Naive thymus-derived CD4-positive, alpha-beta T cell (primary cell): ENCODE results near the gene CELF2. TPM values are rescaled to one million over a fixed set of nuclear protein-coding genes. Genes with fewer than 3 reads are reported as not detected.

Experiments
- ATAC-seq: fragments of 150-1000 bp; cut with Tn5 transposase; 2 replicates; pipeline ENCODE4 v1.10.0; 2021; ENCODE audit warnings: mild to moderate bottlenecking, moderate library complexity
- CTCF ChIA-PET: fragments of 350-600 bp; sonication (Branson Sonifier 250); formaldehyde crosslinking; loops from one replicate; lab custom pipeline; 2021; ENCODE audit warnings: antibody characterized with exemption; lab: Charles Lee
- POLR2A ChIA-PET: fragments of 350-600 bp; sonication (Branson Sonifier 250); formaldehyde crosslinking; loops from one replicate; lab custom pipeline; 2021; ENCODE audit warnings: antibody characterized with exemption, inconsistent platforms; lab: Charles Lee
- DNase-seq, 9 donors: peaks; one replicate each; pipeline versions ENCODE4 v3.0.0 to v3.0.0-alpha.2; 2020 to 2022; ENCODE audit warnings: mixed read lengths in 1 of 9
- H3K27ac ChIP-seq: one replicate; pipeline ENCODE4 v1.7.0; 2013; ENCODE audit warnings: mild to moderate bottlenecking, low read depth, low read length, moderate library complexity
- H3K27me3 ChIP-seq, 2 donors: one replicate each; pipeline ENCODE4 v1.7.0; 2013; ENCODE audit warnings: low read length in 2 of 2, mild to moderate bottlenecking in 2 of 2, moderate library complexity in 2 of 2; ENCODE audit not compliant: control insufficient read depth in 2 of 2, insufficient read depth in 2 of 2
- H3K36me3 ChIP-seq, 3 experiments: 1 replicate in 2 of 3; 2 replicates in 1 of 3; pipeline ENCODE4 v1.7.0; 2013; ENCODE audit warnings: low read length in 3 of 3, mild to moderate bottlenecking in 3 of 3, moderate library complexity in 1 of 3; ENCODE audit not compliant: insufficient read depth in 3 of 3, control insufficient read depth in 2 of 3
- H3K4me1 ChIP-seq, 2 donors: one replicate each; pipeline ENCODE4 v1.7.0; 2013; ENCODE audit warnings: low read length in 2 of 2, mild to moderate bottlenecking in 2 of 2, moderate library complexity in 1 of 2; ENCODE audit not compliant: control insufficient read depth in 2 of 2, insufficient read depth in 2 of 2
- H3K4me3 ChIP-seq: 2 replicates; pipeline ENCODE4 v1.7.0; 2013; ENCODE audit warnings: mild to moderate bottlenecking, low read length
- H3K9me3 ChIP-seq, 3 experiments: 1 replicate in 2 of 3; 2 replicates in 1 of 3; pipeline ENCODE4 v1.7.0; 2013; ENCODE audit warnings: low read length in 3 of 3; ENCODE audit not compliant: control insufficient read depth in 2 of 3
- H3K27ac Mint-ChIP-seq, 9 donors: one replicate each; pipeline ENCODE4 v1.8.0; 2020 to 2022; ENCODE audit warnings: mixed read lengths in 9 of 9, mild to moderate bottlenecking in 8 of 9, moderate library complexity in 5 of 9, inconsistent platforms in 2 of 9
- H3K27me3 Mint-ChIP-seq, 5 donors: one replicate each; pipeline ENCODE4 v1.8.0; 2021 to 2022; ENCODE audit warnings: mixed read lengths in 5 of 5, mild to moderate bottlenecking in 1 of 5
- H3K36me3 Mint-ChIP-seq, 5 donors: one replicate each; pipeline ENCODE4 v1.8.0; 2020 to 2022; ENCODE audit warnings: mixed read lengths in 5 of 5, mild to moderate bottlenecking in 3 of 5, inconsistent platforms in 1 of 5
- H3K4me1 Mint-ChIP-seq, 7 donors: one replicate each; pipeline ENCODE4 v1.8.0; 2020 to 2022; ENCODE audit warnings: mixed read lengths in 7 of 7, mild to moderate bottlenecking in 3 of 7, inconsistent platforms in 1 of 7
- H3K4me3 Mint-ChIP-seq, 10 donors: one replicate each; pipeline ENCODE4 v1.8.0; 2020 to 2022; ENCODE audit warnings: mild to moderate bottlenecking in 10 of 10, mixed read lengths in 10 of 10, moderate library complexity in 6 of 10, inconsistent platforms in 2 of 10
- H3K9me3 Mint-ChIP-seq, 11 donors: one replicate each; pipeline ENCODE4 v1.8.0; 2020 to 2022; ENCODE audit warnings: mixed read lengths in 11 of 11, mild to moderate bottlenecking in 4 of 11, inconsistent platforms in 1 of 11, moderate library complexity in 1 of 11
- intact Hi-C, 2 donors: fragments of 100-400 bp; cut with micrococcal nuclease; formaldehyde crosslinking; loops; one replicate each; pipeline ENCODE4 v1.15.1; 2023
- polyA plus RNA-seq, 2 donors: library from polyadenylated mRNA; unstranded; fragments of 300-500 nt; fragmentation: Illumina TruSeq; gene quantifications; one replicate each; pipeline ENCODE4 v1.2.3, GENCODE V29; 2021
- total RNA-seq, 6 experiments: library from RNA in 5 of 6; stranded (reverse) in 5 of 6; gene quantifications; 1 replicate in 5 of 6; 2 replicates in 1 of 6; pipeline ENCODE4 v1.2.3 and lab custom pipeline; 2021 to 2026

CELF2 gene
- total and polyA plus RNA-seq, 7 experiments from 2014 or later: 135 to 207 (median 178) TPM

DNA sequence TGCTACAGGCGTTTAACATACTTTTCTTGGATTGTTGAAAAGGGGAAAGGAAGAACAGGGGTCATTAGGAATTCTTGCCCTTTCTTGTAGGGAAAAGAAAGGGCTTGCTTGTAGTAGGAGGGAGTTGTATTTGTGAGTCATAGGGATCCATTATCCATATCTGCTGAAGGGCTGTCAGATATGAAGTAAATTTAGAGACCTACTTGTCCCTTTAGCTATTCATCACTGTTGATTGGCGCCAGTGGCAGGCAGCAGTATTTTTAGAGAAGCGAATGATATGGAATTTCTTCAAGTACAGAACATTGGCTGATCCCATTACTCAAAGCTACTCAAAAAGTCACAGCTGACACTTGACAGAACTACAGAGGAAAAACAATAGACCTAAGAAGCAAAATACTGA, 97.7 kb downstream of the CELF2 start:
- DNase-seq: no peak
- peaks cover 8 to 58% (median 39%) of the 10 kb centered on the region in 7 donors for H3K4me1 Mint-ChIP-seq

DNA sequence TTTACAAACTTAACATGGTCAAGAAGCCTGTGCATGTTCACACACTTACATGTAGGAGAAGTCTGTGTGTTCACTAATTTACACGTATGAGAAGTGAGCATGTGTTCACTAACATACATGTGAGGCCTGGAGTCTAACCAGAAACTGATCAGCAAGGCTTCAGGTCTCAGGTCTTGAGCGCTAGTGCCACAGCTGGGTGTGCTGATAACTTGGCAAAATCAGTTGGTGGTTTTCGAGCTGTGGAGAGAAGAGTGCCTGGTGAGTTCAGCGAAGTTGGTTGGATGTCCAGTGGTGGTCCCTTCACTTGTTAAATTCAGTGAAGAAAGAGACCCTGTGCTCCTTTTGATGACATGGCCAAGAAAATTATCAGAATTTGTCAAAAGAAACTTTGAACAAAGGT, 98.7 kb downstream of the CELF2 start:
- ChIA-PET POLR2A (interaction anchor here (1.0 kb wide), 1 partner anchor 44 kb away, joined by 4 read pairs; no protein-coding TSS in a partner anchor), CTCF (no interaction called here)
- peaks cover 9 to 68% (median 49%) of the 10 kb centered on the region in 7 donors for H3K4me1 Mint-ChIP-seq
- no peaks in the 10 kb centered on the region for H3K9me3 Mint-ChIP-seq
- Histone ChIP-seq H3K9me3 (no peaks in the 10 kb centered on the region), H3K4me1 (peaks cover 0 to 9% of the 10 kb centered on the region in 2 donors), H3K4me3 (no peak overlapping the region), H3K27me3 (no peaks in the 10 kb centered on the region), H3K36me3 (no peaks in the 10 kb centered on the region), H3K27ac (no peak overlapping the region)
- H3K27me3 Mint-ChIP-seq: peaks cover 0 to 2% (median 0%) of the 10 kb centered on the region in 5 donors
- DNase-seq (no peak), ATAC-seq (no peak)
- H3K36me3 Mint-ChIP-seq: peaks cover 0 to 2% (median 0%) of the 10 kb centered on the region in 5 donors
- peak overlapping the region in 1 of 9 donors; percentile 19 for H3K27ac Mint-ChIP-seq
- intact Hi-C loops: no loop called here
- H3K4me3 Mint-ChIP-seq: no peak overlapping the region

More for the DNA sequence above, 97.7 kb downstream of the CELF2 start:
- CTCF ChIA-PET: interaction anchor here (0.6 to 1.9 kb wide), 5 partner anchors 8 to 50 kb away, joined by 3 to 9 read pairs (median 3); no protein-coding TSS in a partner anchor
- peaks cover 0 to 2% (median 0%) of the 10 kb centered on the region in 5 donors for H3K27me3 Mint-ChIP-seq
- peak overlapping the region in 2 of 9 donors; percentile 15 to 73 for H3K27ac Mint-ChIP-seq
- no peak overlapping the region for H3K4me3 ChIP-seq
- H3K9me3 ChIP-seq: no peaks in the 10 kb centered on the region
- H3K27ac ChIP-seq: no peak overlapping the region
- H3K27me3 ChIP-seq: no peaks in the 10 kb centered on the region
- peaks cover 0 to 9% of the 10 kb centered on the region in 2 donors for H3K4me1 ChIP-seq
- H3K36me3 Mint-ChIP-seq: peaks cover 0 to 2% (median 0%) of the 10 kb centered on the region in 5 donors
- intact Hi-C loops: no loop called here
- H3K4me3 Mint-ChIP-seq: no peak overlapping the region
- H3K36me3 ChIP-seq: no peaks in the 10 kb centered on the region
- POLR2A ChIA-PET: interaction anchor here (0.6 to 7.8 kb wide), 5 partner anchors 22 to 60 kb away, joined by 3 to 133 read pairs (median 6); no protein-coding TSS in a partner anchor
- no peak for ATAC-seq
- H3K9me3 Mint-ChIP-seq: no peaks in the 10 kb centered on the region

- H3K4me3 Mint-ChIP-seq: no peak overlapping the region
- no peak overlapping the region for H3K27ac ChIP-seq
- ChIA-PET POLR2A (interaction anchor here (1.0 kb wide), 1 partner anchor 44 kb away, joined by 4 read pairs; no protein-coding TSS in a partner anchor), CTCF (no interaction called here)
- H3K4me3 ChIP-seq: no peak overlapping the region
- no peak overlapping the region for H3K27ac Mint-ChIP-seq
- no peaks in the 10 kb centered on the region for H3K27me3 ChIP-seq
- no peaks in the 10 kb centered on the region for H3K9me3 ChIP-seq
- no peaks in the 10 kb centered on the region for H3K36me3 ChIP-seq
- DNase-seq (no peak), ATAC-seq (no peak)
- no peaks in the 10 kb centered on the region for H3K9me3 Mint-ChIP-seq
- H3K4me1 Mint-ChIP-seq: peaks cover 9 to 73% (median 53%) of the 10 kb centered on the region in 7 donors
- peaks cover 0 to 9% of the 10 kb centered on the region in 2 donors for H3K4me1 ChIP-seq
- intact Hi-C loops: no loop called here
- peaks cover 0 to 2% (median 0%) of the 10 kb centered on the region in 5 donors for H3K27me3 Mint-ChIP-seq
- peaks cover 0 to 2% (median 0%) of the 10 kb centered on the region in 5 donors for H3K36me3 Mint-ChIP-seq
Measured at GRCh38 chr10:11116817-11117216, 99.1 kb downstream of the CELF2 start.

- Mint-ChIP-seq H3K4me1 (peaks cover 4 to 79% (median 52%) of the 10 kb centered on the region in 7 donors), H3K27ac (no peak overlapping the region), H3K9me3 (peaks cover 0 to 4% (median under 1%) of the 10 kb centered on the region in 11 donors), H3K27me3 (peaks cover 0 to 2% (median 0%) of the 10 kb centered on the region in 5 donors), H3K4me3 (no peak overlapping the region), H3K36me3 (peaks cover 0 to 7% (median 0%) of the 10 kb centered on the region in 5 donors)
- DNase-seq: no peak
- H3K4me1 ChIP-seq: peaks cover 0 to 5% of the 10 kb centered on the region in 2 donors
- ATAC-seq: no peak
- no peak overlapping the region for H3K4me3 ChIP-seq
- H3K27ac ChIP-seq: no peak overlapping the region
- no peaks in the 10 kb centered on the region for H3K27me3 ChIP-seq
- H3K9me3 ChIP-seq: peaks cover 0 to under 1% (median 0%) of the 10 kb centered on the region in 3 experiments
- CTCF ChIA-PET: interaction anchor here (0.8 to 0.9 kb wide), 3 partner anchors 10 to 61 kb away, joined by 3 read pairs; no protein-coding TSS in a partner anchor
- no peaks in the 10 kb centered on the region for H3K36me3 ChIP-seq
- intact Hi-C loops: no loop called here
- POLR2A ChIA-PET: interaction anchor here (1.1 to 3.9 kb wide), 5 partner anchors 10 to 96 kb away, joined by 3 to 38 read pairs (median 3); no protein-coding TSS in a partner anchor
Measured at GRCh38 chr10:11118686-11119085, 101.0 kb downstream of the CELF2 start.

DNA sequence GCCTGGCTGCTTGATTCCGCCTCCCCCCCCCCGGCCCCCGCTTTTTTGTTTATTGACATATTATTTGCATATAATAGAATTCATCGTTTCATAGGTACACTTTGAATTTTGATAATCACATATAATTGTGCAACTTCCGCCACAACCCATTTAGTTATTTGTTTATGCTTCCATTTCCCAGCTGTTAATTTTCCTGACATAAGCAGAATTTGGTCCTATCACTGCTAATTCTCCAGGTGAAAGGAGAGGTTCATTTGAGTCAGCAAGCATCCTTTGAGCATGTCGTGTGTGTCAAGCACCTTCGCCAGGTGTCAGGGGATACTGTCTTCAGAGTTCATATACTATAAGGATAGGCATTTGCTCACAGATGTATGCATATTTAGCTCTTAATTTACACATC, 102.2 kb downstream of the CELF2 start:
- Mint-ChIP-seq H3K4me3 (peak overlapping the region in 1 of 10 donors; percentile 79), H3K36me3 (peaks cover 0 to 16% (median 0%) of the 10 kb centered on the region in 5 donors), H3K27me3 (peaks cover 0 to 2% (median 0%) of the 10 kb centered on the region in 5 donors)

DNA sequence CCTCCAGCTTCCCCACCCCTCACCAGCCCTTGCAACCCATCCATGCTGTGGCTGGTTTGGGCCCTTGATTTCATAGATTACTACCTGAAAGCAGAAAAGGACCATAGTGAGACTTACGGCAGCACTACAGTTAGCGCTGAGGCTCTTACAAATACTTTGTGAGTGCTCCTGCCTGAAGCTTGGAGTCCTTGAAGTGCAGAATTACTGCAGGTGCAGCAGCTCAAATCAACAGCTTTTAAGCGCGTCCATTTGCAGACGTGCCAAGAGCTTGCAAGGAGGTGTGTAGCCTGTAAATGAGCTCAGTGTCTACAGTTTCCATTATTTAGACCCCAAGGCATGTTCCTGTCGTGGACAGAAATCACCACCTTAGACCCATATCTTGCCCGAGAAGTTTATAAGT, 103.0 kb downstream of the CELF2 start:
- H3K27me3 ChIP-seq: no peaks in the 10 kb centered on the region
- peak overlapping the region; percentile 4 for H3K27ac ChIP-seq
- POLR2A ChIA-PET: interaction anchor here (0.6 to 3.9 kb wide), 10 partner anchors 8 to 59 kb away, joined by 3 to 38 read pairs (median 4); no protein-coding TSS in a partner anchor
- no peaks in the 10 kb centered on the region for H3K36me3 ChIP-seq
- Mint-ChIP-seq H3K4me3 (peak overlapping the region in 9 of 10 donors; percentile 23 to 79 (median 64)), H3K36me3 (peaks cover 0 to 18% (median 0%) of the 10 kb centered on the region in 5 donors), H3K4me1 (peaks cover 3 to 66% (median 42%) of the 10 kb centered on the region in 7 donors), H3K27ac (peak overlapping the region in 8 of 9 donors; percentile 4 to 86 (median 76)), H3K27me3 (peaks cover 0 to 2% (median 0%) of the 10 kb centered on the region in 5 donors), H3K9me3 (peaks cover 0 to 24% (median 3%) of the 10 kb centered on the region in 11 donors)
- ATAC-seq (no peak), DNase-seq (peak in 1 of 9 donors; percentile 20)
- H3K4me1 ChIP-seq: peaks cover 0 to 3% of the 10 kb centered on the region in 2 donors
- H3K4me3 ChIP-seq: no peak overlapping the region
- intact Hi-C loops: loop anchor here in 1 of 2 donors (2.0 kb wide), 1 partner anchor 14 kb away; no protein-coding TSS in a partner anchor
- H3K9me3 ChIP-seq: peaks cover 0 to 7% (median 0%) of the 10 kb centered on the region in 3 experiments
- CTCF ChIA-PET: interaction anchor here (0.6 to 2.0 kb wide), 4 partner anchors 9 to 90 kb away, joined by 3 to 6 read pairs (median 4); no protein-coding TSS in a partner anchor

More for the DNA sequence above, 102.2 kb downstream of the CELF2 start:
- no peak for DNase-seq
- Mint-ChIP-seq H3K4me1 (peaks cover 5 to 75% (median 51%) of the 10 kb centered on the region in 7 donors), H3K27ac (peak overlapping the region in 4 of 9 donors; percentile 4 to 84 (median 39)), H3K9me3 (peaks cover 0 to 15% (median 3%) of the 10 kb centered on the region in 11 donors)
- intact Hi-C loops: loop anchor here in 1 of 2 donors (2.0 kb wide), 1 partner anchor 15 kb away; no protein-coding TSS in a partner anchor
- H3K36me3 ChIP-seq: no peaks in the 10 kb centered on the region
- POLR2A ChIA-PET: interaction anchor here (0.6 to 3.9 kb wide), 9 partner anchors 9 to 95 kb away, joined by 3 to 38 read pairs (median 4); no protein-coding TSS in a partner anchor
- peaks cover 0 to 3% of the 10 kb centered on the region in 2 donors for H3K4me1 ChIP-seq
- peaks cover 0 to 7% (median 0%) of the 10 kb centered on the region in 3 experiments for H3K9me3 ChIP-seq
- no peak overlapping the region for H3K4me3 ChIP-seq
- CTCF ChIA-PET: interaction anchor here (0.6 to 2.0 kb wide), 4 partner anchors 8 to 49 kb away, joined by 3 to 6 read pairs (median 4); no protein-coding TSS in a partner anchor
- ATAC-seq: no peak
- no peak overlapping the region for H3K27ac ChIP-seq
- no peaks in the 10 kb centered on the region for H3K27me3 ChIP-seq
